ENCODE measurements around the gene VPS29.

VPS29 gene

DNA sequence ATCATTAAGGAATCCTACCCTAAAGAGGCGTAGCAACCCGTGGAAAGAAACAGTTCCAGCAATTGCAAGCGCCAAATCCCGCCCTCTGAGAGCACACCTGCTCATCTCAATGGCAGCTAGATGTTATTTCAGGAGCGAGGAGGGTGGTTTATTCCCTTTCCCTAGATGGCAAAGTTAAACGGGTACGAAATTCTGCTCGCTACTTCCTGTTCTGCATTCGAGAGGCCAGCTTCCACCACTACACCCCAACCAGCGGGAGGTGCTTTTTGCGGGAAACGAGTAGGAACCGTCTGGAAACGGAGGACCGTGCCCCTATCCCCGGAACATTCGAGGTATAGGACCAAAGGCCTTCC is 536 bp downstream of the VPS29 start:
- peak; percentile 32 for DNase-seq
- Histone ChIP-seq H3K9me3 (ENCODE audit: severe bottlenecking) (peaks cover 4% of the 10 kb centered on the region), H3K27me3 (ENCODE audit: insufficient read depth, low read depth, severe bottlenecking) (no peaks in the 10 kb centered on the region), H3K27ac (peak overlapping the region; percentile 81), H3K36me3 (peaks cover 6% of the 10 kb centered on the region), H3K4me3 (ENCODE audit: low read depth, low read length) (peak overlapping the region; percentile 87)
- TF ChIP-seq, protein P1, sequence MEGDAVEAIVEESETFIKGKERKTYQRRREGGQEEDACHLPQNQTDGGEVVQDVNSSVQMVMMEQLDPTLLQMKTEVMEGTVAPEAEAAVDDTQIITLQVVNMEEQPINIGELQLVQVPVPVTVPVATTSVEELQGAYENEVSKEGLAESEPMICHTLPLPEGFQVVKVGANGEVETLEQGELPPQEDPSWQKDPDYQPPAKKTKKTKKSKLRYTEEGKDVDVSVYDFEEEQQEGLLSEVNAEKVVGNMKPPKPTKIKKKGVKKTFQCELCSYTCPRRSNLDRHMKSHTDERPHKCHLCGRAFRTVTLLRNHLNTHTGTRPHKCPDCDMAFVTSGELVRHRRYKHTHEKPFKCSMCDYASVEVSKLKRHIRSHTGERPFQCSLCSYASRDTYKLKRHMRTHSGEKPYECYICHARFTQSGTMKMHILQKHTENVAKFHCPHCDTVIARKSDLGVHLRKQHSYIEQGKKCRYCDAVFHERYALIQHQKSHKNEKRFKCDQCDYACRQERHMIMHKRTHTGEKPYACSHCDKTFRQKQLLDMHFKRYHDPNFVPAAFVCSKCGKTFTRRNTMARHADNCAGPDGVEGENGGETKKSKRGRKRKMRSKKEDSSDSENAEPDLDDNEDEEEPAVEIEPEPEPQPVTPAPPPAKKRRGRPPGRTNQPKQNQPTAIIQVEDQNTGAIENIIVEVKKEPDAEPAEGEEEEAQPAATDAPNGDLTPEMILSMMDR (IDR thresholded peaks at IDR 0.05; ENCODE audit: low read depth, low read length): no peak

DNA sequence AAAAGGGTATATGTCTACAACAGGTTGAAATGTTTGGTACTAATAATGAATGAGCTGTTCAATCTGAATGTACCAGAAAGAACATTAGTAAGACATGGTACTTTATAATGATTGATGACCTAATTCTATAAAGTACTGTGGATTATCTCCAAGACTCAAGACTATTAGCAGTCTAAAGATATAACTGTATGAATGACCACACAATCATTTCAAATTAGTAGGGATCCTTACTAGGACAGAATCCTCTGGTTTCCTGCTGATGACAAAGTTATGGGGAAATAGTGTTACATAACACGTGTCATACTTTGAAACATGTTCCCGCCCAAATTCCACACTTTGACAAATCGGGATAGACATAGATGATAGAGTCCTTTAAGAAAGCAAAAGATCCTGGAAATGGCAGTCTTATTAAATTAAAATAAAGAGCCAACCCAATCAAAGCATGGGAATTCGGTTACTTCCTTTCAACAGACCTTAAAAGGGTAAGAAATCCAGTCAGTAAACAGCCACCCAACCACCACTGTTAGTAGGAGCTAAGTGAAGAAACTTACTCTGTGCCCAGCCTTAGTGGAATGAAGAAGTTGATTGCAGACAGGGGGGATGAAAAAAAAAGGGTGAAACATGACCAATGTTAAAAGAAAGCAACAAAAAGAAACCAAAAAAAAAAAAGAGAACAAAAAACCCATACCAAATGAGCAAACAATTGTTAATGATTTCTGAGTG is 2.8 kb downstream of the VPS29 start:
- H3K27me3 ChIP-seq (ENCODE audit: insufficient read depth, low read depth, severe bottlenecking): no peaks in the 10 kb centered on the region
- H3K36me3 ChIP-seq: peaks cover 26% of the 10 kb centered on the region
- peak overlapping the region; percentile 14 for H3K27ac ChIP-seq
- no peak for DNase-seq
- TF ChIP-seq, protein P1 (IDR thresholded peaks at IDR 0.05; ENCODE audit: low read depth, low read length): no peak
- H3K9me3 ChIP-seq (ENCODE audit: severe bottlenecking): peaks cover 4% of the 10 kb centered on the region
- H3K4me3 ChIP-seq (ENCODE audit: low read depth, low read length): no peak overlapping the region

DNA sequence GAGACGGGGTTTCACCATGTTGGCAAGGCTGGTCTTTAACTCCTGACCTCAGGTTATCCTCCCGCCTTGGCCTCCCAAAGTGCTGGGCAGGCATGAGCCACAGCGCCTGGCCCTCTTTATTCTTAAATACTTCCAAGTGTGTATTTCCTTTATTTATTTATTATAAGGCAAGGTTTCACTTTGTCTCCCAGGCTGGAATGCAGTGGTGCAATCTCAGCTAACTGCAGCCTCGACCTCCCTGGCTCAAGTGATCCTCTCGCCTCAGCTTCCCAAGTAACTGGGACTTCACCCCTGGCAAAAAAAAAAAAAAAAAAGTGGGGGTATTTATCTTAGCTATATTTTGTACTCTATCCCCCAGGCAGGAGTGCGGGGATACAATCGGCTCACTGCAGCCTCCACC is 26.5 kb downstream of the VPS29 start:
- H3K9me3 ChIP-seq (ENCODE audit: severe bottlenecking): no peaks in the 10 kb centered on the region
- H3K4me3 ChIP-seq (ENCODE audit: low read depth, low read length): no peak overlapping the region
- H3K36me3 ChIP-seq: peaks cover 8% of the 10 kb centered on the region
- DNase-seq: no peak
- TF ChIP-seq, protein P1 (IDR thresholded peaks at IDR 0.05; ENCODE audit: low read depth, low read length): no peak
- no peaks in the 10 kb centered on the region for H3K27me3 ChIP-seq (ENCODE audit: insufficient read depth, low read depth, severe bottlenecking)
- H3K27ac ChIP-seq: no peak overlapping the region

DNA sequence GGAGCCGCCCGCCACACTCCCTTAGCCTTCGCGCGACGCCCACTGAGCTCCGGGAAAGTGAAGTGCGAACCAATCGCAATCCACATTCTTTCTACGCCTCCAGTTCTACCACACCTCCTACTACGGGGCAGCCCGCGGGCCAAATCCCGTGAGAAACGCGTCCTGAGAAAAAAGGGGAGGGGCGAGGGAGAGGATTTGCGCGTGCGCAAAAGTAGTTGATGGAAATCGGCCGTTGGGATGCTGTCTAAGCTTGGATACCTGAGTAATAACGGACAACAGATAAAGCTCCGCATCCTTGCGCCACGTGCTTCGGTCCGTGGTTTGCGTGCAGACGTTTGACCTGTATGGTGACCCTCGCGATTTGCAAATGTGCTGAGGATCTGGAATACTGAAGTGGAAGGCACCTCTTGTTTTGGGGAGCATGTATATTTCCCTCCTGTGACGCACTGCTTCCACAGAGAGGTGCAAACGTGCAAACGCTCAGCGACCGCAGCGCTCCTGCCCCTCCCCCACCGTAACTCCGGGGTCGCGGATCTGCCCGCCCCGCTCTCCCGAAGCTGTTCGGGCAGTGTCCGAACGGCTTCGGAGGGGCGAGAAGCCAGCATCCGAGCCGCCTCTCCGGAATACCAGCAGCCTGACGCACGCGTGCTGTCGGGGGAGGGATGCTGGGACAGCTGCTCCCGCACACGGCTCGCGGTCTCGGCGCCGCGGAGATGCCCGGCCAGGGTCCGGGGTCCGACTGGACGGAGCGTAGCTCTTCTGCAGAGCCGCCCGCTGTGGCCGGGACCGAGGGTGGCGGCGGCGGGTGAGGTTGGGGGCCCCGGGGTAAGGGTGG is 33.5 kb downstream of the VPS29 start, which contains the start of the genes FAM216A and GPN3:
Gene FAM216A (plus strand): TSS at position 632 of the 835 bp plus-strand sequence. CDS start 31 bp downstream, at position 663.
Gene GPN3 (minus strand): TSS at position 44 of the 835 bp plus-strand sequence. CDS start 54 bp downstream, outside the sequence.
- Histone ChIP-seq H3K36me3 (peaks cover 14% of the 10 kb centered on the region), H3K4me3 (ENCODE audit: low read depth, low read length) (peak within 1 kb of the TSS; percentile 99), H3K9me3 (ENCODE audit: severe bottlenecking) (no peaks in the 10 kb centered on the region), H3K27ac (peak within 1 kb of the TSS; percentile 98), H3K27me3 (ENCODE audit: insufficient read depth, low read depth, severe bottlenecking) (no peaks in the 10 kb centered on the region)
- peak; percentile 98 for DNase-seq
- TF ChIP-seq, protein P1 (IDR thresholded peaks at IDR 0.05; ENCODE audit: low read depth, low read length): no peak

DNA sequence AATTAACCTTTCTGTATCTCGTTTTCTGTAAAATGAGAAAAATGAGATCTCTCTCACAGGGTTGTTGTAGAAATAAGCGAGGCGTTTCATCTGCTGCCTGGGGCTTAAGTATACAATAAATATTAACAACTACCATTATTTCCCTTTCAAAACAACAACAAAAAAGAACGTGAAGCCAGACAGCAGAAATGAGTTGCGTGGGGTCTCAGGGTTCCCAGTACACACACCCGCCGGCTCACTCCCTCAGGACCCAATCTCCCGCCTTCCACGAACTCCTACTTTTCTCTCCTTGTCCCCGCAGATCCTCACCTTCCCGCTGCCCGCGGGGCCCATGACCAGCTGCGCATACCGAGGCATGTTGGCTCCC is 34.1 kb downstream of the VPS29 start:
- H3K4me3 ChIP-seq (ENCODE audit: low read depth, low read length): peak overlapping the region; percentile 99
- H3K36me3 ChIP-seq: peaks cover 19% of the 10 kb centered on the region
- TF ChIP-seq, protein P1 (IDR thresholded peaks at IDR 0.05; ENCODE audit: low read depth, low read length): no peak
- peak overlapping the region; percentile 98 for H3K27ac ChIP-seq
- DNase-seq: no peak
- H3K9me3 ChIP-seq (ENCODE audit: severe bottlenecking): no peaks in the 10 kb centered on the region
- no peaks in the 10 kb centered on the region for H3K27me3 ChIP-seq (ENCODE audit: insufficient read depth, low read depth, severe bottlenecking)
